Mesendoderm (in vitro differentiated cells): ENCODE measurements around the gene M1AP.
"Not testable (repeated sequence)": the region's sequence is repeated elsewhere in the genome, so short reads cannot be mapped to it uniquely, and the experiment has no call there.

ENCODE experiments used
- DNase-seq: peaks from one replicate; pipeline ENCODE4 v3.0.0; 2013
- H2AK5ac ChIP-seq: 2 replicates; pipeline ENCODE4 v1.6.1; 2013; ENCODE audit warnings: low read length, inconsistent platforms
- H2BK120ac ChIP-seq: 2 replicates; pipeline ENCODE4 v1.6.1; 2013; ENCODE audit warnings: low read depth, mild to moderate bottlenecking, low read length, moderate library complexity, mixed read lengths
- H2BK15ac ChIP-seq: replicated peaks from 2 replicates; pipeline ENCODE4 v1.6.1; 2013; ENCODE audit warnings: low read depth, mild to moderate bottlenecking, moderate library complexity
- H2BK5ac ChIP-seq: 2 replicates; pipeline ENCODE4 v1.6.1; 2013; ENCODE audit warnings: low read length, inconsistent platforms
- H3K18ac ChIP-seq: 2 replicates; pipeline ENCODE4 v1.6.1; 2013; ENCODE audit warnings: mild to moderate bottlenecking, low read length, mixed read lengths
- H3K23ac ChIP-seq: one replicate; pipeline ENCODE4 v1.6.1; 2013; ENCODE audit warnings: low read length
- H3K27ac ChIP-seq: 2 replicates; pipeline ENCODE4 v1.5.1; 2013; ENCODE audit warnings: low read depth, mild to moderate bottlenecking, inconsistent platforms, low read length, moderate library complexity
- H3K27me3 ChIP-seq: 2 replicates; pipeline ENCODE4 v1.6.1; 2013; ENCODE audit warnings: low read length, control low read depth, mild to moderate bottlenecking, inconsistent platforms; ENCODE audit not compliant: insufficient read depth, poor library complexity
- H3K36me3 ChIP-seq: 2 replicates; pipeline ENCODE4 v1.6.1; 2013; ENCODE audit warnings: low read length, inconsistent platforms; ENCODE audit not compliant: control insufficient read depth, insufficient read depth
- H3K4ac ChIP-seq: one replicate; pipeline ENCODE4 v1.6.1; 2013; ENCODE audit warnings: low read depth, mild to moderate bottlenecking, low read length, moderate library complexity
- H3K4me1 ChIP-seq: 2 replicates; pipeline ENCODE4 v1.6.1; 2013; ENCODE audit warnings: low read depth, low read length, inconsistent platforms; ENCODE audit not compliant: control insufficient read depth
- H3K4me2 ChIP-seq: 2 replicates; pipeline ENCODE4 v1.6.1; 2013; ENCODE audit warnings: low read length
- H3K4me3 ChIP-seq: 2 replicates; pipeline ENCODE4 v1.5.1; 2013; ENCODE audit warnings: mild to moderate bottlenecking, low read length
- H3K56ac ChIP-seq: one replicate; pipeline ENCODE4 v1.6.1; 2013; ENCODE audit warnings: low read length
- H3K79me1 ChIP-seq: 2 replicates; pipeline ENCODE4 v1.6.1; 2013; ENCODE audit warnings: low read length, inconsistent platforms
- H3K79me2 ChIP-seq: 2 replicates; pipeline ENCODE4 v1.6.1; 2013; ENCODE audit warnings: mild to moderate bottlenecking, low read length; ENCODE audit not compliant: control insufficient read depth, insufficient read depth
- H3K9ac ChIP-seq: 2 replicates; pipeline ENCODE4 v1.6.1; 2013; ENCODE audit warnings: low read length, inconsistent platforms
- H4K5ac ChIP-seq: one replicate; pipeline ENCODE4 v1.6.1; 2013; ENCODE audit warnings: low read length
- H4K8ac ChIP-seq: one replicate; pipeline ENCODE4 v1.6.1; 2013; ENCODE audit warnings: low read depth, mild to moderate bottlenecking, control low read depth, low read length, moderate library complexity
- WGBS: extraction: QIAGEN DNeasy Blood & Tissue Kit; methylation state at CpG from one replicate; pipeline ENCODE4 v1.1.7; 2013; ENCODE audit warnings: low lambda C conversion rate, missing lambda C conversion rate; ENCODE audit not compliant: insufficient coverage; ENCODE audit errors: extremely low coverage; 5-methylcytosine and 5-hydroxymethylcytosine counted together

Gene M1AP

DNA sequence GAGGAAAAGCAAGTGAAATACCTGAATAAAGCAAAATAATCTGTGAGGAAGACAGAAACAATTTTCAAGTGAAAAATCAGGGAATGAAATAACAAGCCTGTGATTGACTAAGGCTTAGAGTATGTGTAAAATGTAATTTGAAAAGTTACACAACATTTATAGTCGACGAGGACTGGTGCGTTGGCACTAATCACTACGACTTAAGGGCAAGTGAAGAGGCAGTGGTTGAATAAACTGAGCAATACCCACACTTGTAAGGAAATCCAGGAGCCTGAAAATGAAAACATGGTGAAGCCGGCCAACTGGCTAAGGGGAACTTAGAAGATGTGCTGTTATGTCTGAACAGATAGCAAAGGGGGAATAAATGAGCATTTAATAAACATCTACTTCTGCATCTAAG lies 80.2 kb downstream of the M1AP start:
- DNase-seq, result no peak
- no peaks in the 10 kb centered on the region for H3K4me1 ChIP-seq
- no peaks in the 10 kb centered on the region for H3K79me1 ChIP-seq
- no peak overlapping the region for H2BK5ac ChIP-seq
- H3K27me3 ChIP-seq, result peaks cover 4% of the 10 kb centered on the region
- H4K8ac ChIP-seq, result no peak overlapping the region
- H3K23ac ChIP-seq, result no peak overlapping the region
- WGBS, result no CpG with 5 or more reads among the region's 5 CpGs
- no peak overlapping the region for H2AK5ac ChIP-seq
- no peaks in the 10 kb centered on the region for H3K36me3 ChIP-seq
- no peak overlapping the region for H2BK15ac ChIP-seq
- H3K4me3 ChIP-seq, result no peak overlapping the region
- H3K79me2 ChIP-seq, result no peaks in the 10 kb centered on the region
- no peak overlapping the region for H2BK120ac ChIP-seq
- H3K4ac ChIP-seq, result no peak overlapping the region
- H3K56ac ChIP-seq, result no peak overlapping the region
- H3K27ac ChIP-seq, result no peak overlapping the region
- H3K18ac ChIP-seq, result no peak overlapping the region
- no peak overlapping the region for H4K5ac ChIP-seq
- H3K4me2 ChIP-seq, result no peak overlapping the region
- no peak overlapping the region for H3K9ac ChIP-seq

DNA sequence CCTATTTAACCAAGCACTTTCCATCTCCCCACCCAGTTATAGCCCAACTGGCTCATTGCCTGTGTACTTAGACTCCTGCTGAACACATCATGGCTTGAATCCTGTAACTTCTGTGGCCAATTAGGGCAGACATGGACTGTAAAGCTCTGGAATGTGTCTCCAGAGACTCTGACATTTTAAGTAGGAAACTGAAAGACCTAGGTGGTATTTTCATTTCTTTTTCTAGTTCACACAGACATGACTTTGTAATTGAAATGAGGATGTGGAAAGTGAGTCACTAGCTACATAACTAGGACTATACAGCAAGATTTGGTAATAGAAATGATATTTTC lies 81.4 kb downstream of the M1AP start:
- Histone ChIP-seq H2BK15ac (no peak overlapping the region), H3K27me3 (peaks cover 4% of the 10 kb centered on the region), H3K9ac (no peak overlapping the region), H3K56ac (no peak overlapping the region), H2BK120ac (no peak overlapping the region), H4K5ac (no peak overlapping the region), H3K79me2 (no peaks in the 10 kb centered on the region), H3K4me3 (no peak overlapping the region), H4K8ac (no peak overlapping the region), H3K27ac (no peak overlapping the region), H2BK5ac (no peak overlapping the region), H3K36me3 (no peaks in the 10 kb centered on the region), H3K23ac (no peak overlapping the region), H3K18ac (no peak overlapping the region), H3K4ac (no peak overlapping the region), H3K79me1 (no peaks in the 10 kb centered on the region), H2AK5ac (no peak overlapping the region), H3K4me2 (no peak overlapping the region), H3K4me1 (no peaks in the 10 kb centered on the region)
- no peak for DNase-seq

DNA sequence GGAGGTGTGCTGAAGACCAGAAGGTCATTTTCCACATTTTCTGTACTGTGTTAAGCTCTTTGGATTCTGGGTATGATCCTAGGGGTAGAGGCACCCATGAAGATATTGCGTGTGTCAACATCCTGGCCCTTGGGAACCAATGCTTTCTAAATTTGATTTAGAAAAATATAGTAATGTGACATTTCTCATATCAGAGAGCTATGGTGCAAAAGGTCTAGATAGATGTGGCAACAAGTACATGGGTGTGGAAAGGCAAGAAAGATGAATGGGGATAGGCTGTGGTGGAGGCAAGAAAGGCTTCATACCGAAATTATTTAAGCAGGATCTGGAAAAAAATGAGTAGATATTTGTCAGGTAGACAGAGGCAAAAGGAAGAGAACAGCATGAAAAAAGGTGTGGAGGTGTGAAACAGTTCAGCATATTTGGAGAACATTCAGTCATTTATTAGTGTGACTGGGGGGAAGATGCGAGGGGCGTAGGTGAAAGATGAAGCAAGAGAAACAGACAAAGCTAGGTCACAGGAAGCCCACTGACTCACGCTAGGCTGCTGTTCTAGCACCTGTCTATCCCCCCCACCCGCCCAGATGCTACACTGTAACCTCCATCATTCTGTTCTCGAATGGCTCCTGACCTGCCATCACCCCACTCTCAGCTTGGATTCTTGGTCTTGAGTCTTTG lies 81.9 kb downstream of the M1AP start:
- no CpG with 5 or more reads among the region's 7 CpGs for WGBS
- H3K27me3 ChIP-seq, result peaks cover 4% of the 10 kb centered on the region

DNA sequence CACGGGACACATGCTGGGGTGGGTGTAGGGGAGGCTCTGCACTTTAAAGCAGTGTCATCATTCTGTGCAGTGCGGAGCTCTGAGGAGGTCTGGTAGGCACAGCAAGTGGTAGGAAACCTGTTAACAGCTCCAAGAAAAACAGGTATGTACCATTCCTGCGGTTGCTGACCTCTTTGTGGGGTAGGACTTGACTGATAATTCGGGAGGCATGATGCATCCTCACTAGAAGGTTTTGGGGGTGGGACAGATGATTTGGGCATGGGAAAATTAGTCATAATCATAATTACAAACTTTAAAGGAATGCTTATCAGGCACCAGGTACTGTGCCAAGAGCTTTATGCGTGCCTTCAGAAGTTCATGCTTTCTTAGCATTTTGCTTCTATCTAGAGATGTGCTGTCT lies 83.9 kb downstream of the M1AP start:
- H3K56ac ChIP-seq, result no peak overlapping the region
- no peaks in the 10 kb centered on the region for H3K79me1 ChIP-seq
- H3K4ac ChIP-seq, result no peak overlapping the region

More for the DNA sequence above, 81.9 kb downstream of the M1AP start:
- Histone ChIP-seq H3K36me3 (no peaks in the 10 kb centered on the region), H2BK15ac (no peak overlapping the region), H2BK120ac (no peak overlapping the region), H3K4me3 (no peak overlapping the region), H3K4me2 (no peak overlapping the region), H4K5ac (no peak overlapping the region), H3K23ac (no peak overlapping the region), H2BK5ac (no peak overlapping the region), H3K56ac (no peak overlapping the region), H3K9ac (no peak overlapping the region), H4K8ac (no peak overlapping the region), H3K79me1 (no peaks in the 10 kb centered on the region), H3K18ac (no peak overlapping the region), H3K79me2 (no peaks in the 10 kb centered on the region), H2AK5ac (no peak overlapping the region), H3K4me1 (no peaks in the 10 kb centered on the region), H3K27ac (no peak overlapping the region), H3K4ac (no peak overlapping the region)
- DNase-seq, result no peak

DNA sequence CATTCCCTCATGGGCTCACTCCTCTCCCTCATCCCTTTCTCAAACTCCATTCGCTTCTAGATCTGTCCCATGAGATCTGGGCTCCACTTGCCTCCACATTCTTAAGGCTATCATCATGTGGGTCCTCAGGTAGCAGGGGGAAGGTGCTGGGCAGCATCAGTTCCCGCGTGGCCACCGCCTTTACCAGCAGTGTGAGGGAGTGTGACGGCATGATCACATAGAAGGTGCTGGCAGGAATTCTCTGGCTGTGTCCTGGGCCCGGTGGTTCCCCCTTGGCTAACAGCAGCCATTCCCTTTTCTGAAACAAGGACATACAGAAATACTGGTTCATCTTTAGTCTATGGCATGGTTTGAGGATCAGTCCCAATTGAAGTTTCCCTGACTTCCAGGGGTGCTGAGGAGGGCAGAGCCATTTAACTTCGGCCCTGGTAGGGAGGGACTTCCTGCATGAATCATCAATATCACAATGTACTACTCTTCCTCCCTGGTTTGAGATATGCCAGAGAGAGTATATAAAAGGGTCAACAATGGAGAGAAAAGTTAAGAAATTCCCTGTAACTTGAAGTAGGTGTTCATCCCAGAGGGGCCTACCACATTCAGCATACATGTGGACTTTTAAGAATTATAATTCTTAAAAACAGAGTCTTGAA lies 85.9 kb downstream of the M1AP start:
- Histone ChIP-seq H3K4ac (no peak overlapping the region), H2BK5ac (no peak overlapping the region), H3K27ac (no peak overlapping the region), H3K56ac (no peak overlapping the region), H4K5ac (no peak overlapping the region), H3K18ac (no peak overlapping the region), H3K4me3 (no peak overlapping the region), H3K79me2 (no peaks in the 10 kb centered on the region), H3K79me1 (no peaks in the 10 kb centered on the region), H3K4me1 (peaks cover 3% of the 10 kb centered on the region), H3K27me3 (no peaks in the 10 kb centered on the region), H2AK5ac (no peak overlapping the region), H2BK15ac (no peak overlapping the region), H3K36me3 (no peaks in the 10 kb centered on the region), H4K8ac (no peak overlapping the region), H3K9ac (no peak overlapping the region), H2BK120ac (no peak overlapping the region), H3K4me2 (no peak overlapping the region), H3K23ac (no peak overlapping the region)
- no peak for DNase-seq
- WGBS, result 100% methylated on average over 1 of the region's 7 CpGs

More for the DNA sequence above, 83.9 kb downstream of the M1AP start:
- H3K18ac ChIP-seq, result no peak overlapping the region
- H4K5ac ChIP-seq, result no peak overlapping the region
- H3K4me2 ChIP-seq, result no peak overlapping the region
- H3K9ac ChIP-seq, result no peak overlapping the region
- H2BK5ac ChIP-seq, result no peak overlapping the region
- no peaks in the 10 kb centered on the region for H3K79me2 ChIP-seq
- no peak overlapping the region for H2BK120ac ChIP-seq
- H3K23ac ChIP-seq, result no peak overlapping the region
- DNase-seq, result no peak
- H3K4me1 ChIP-seq, result peaks cover 3% of the 10 kb centered on the region
- H2BK15ac ChIP-seq, result no peak overlapping the region
- no peaks in the 10 kb centered on the region for H3K36me3 ChIP-seq
- H3K27me3 ChIP-seq, result peaks cover 4% of the 10 kb centered on the region
- no peak overlapping the region for H3K27ac ChIP-seq
- no CpG with 5 or more reads among the region's 5 CpGs for WGBS
- no peak overlapping the region for H2AK5ac ChIP-seq
- H3K4me3 ChIP-seq, result no peak overlapping the region
- H4K8ac ChIP-seq, result no peak overlapping the region

DNA sequence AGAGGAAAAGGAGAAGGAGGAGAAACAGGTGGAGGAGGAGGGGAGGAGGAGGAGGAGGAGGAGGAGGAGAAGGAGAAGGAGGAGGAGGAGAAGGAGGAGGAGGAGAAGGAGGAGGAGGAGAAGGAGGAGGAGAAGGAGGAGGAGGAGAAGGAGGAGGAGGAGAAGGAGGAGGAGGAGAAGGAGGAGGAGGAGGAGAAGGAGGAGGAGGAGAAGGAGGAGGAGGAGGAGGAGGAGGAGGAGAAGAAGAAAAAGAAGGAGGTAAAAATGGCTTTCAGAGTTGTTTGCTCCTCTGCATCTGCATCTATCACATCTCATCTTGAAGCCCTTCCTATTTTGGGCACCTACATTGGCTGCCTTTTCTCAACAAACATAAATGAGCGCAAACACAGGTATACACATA lies 87.1 kb downstream of the M1AP start:
- not testable (repeated sequence) for H3K4me3 ChIP-seq, H3K18ac ChIP-seq, H2BK15ac ChIP-seq, H3K4me2 ChIP-seq, H2BK5ac ChIP-seq, H3K9ac ChIP-seq, H4K8ac ChIP-seq, H3K27ac ChIP-seq, H3K79me1 ChIP-seq, H3K56ac ChIP-seq, H4K5ac ChIP-seq, H3K4me1 ChIP-seq, H3K23ac ChIP-seq, DNase-seq, H3K36me3 ChIP-seq, H3K27me3 ChIP-seq, H3K4ac ChIP-seq, H2BK120ac ChIP-seq, H2AK5ac ChIP-seq, H3K79me2 ChIP-seq
- WGBS, result no CpG with 5 or more reads among the region's 1 CpG
